Kidney capillary endothelial cell (primary cell): Measurements from ENCODE around the gene UQCC5.

Experiments used
- DNase-seq: peaks from one replicate; pipeline ENCODE4 v3.0.0-alpha.2; 2018; ENCODE audit warnings: low spot score

UQCC5 gene

GRCh38 chr3:52536369-52537164 lies at the start of gene UQCC5:
TSS of gene UQCC5 (plus strand) at chr3:52536605. CDS start at chr3:52536756, 151 bp downstream.
- peak; percentile 100 for DNase-seq

- DNase-seq = no peak
These were observed 49.2 kb upstream of the UQCC5 start for GRCh38 chr3:52487050-52487787.

GRCh38 chr3:52487788-52488691 lies 48.4 kb upstream of the UQCC5 start:
- DNase-seq = no peak

GRCh38 chr3:52488746-52489145 lies 47.7 kb upstream of the UQCC5 start:
- no peak for DNase-seq

GRCh38 chr3:52489453-52489852 lies 47.0 kb upstream of the UQCC5 start:
- no peak for DNase-seq

- peak; percentile 18 for DNase-seq
These were observed 46.1 kb upstream of the UQCC5 start for GRCh38 chr3:52490035-52490938.

- DNase-seq = peak; percentile 95
These were observed 45.4 kb upstream of the UQCC5 start for GRCh38 chr3:52490939-52491526.

- DNase-seq = no peak
These were observed 44.3 kb upstream of the UQCC5 start for GRCh38 chr3:52492059-52492458.

GRCh38 chr3:52493232-52494017 lies 43.0 kb upstream of the UQCC5 start:
- DNase-seq = no peak

GRCh38 chr3:52494445-52494844 lies 42.0 kb upstream of the UQCC5 start:
- DNase-seq = peak; percentile 9

- peak; percentile 88 for DNase-seq
These were observed 41.4 kb upstream of the UQCC5 start, which contains the start of gene STAB1 for GRCh38 chr3:52494886-52495495. TSS of gene STAB1 (plus strand) at chr3:52495338. CDS start at chr3:52495414, 76 bp downstream.

GRCh38 chr3:52495777-52496602 lies 40.4 kb upstream of the UQCC5 start:
- peak; percentile 72 for DNase-seq

- no peak for DNase-seq
These were observed 38.0 kb upstream of the UQCC5 start for GRCh38 chr3:52498137-52499054.

GRCh38 chr3:52501046-52501445 lies 35.4 kb upstream of the UQCC5 start:
- DNase-seq = no peak

GRCh38 chr3:52502001-52502400 lies 34.4 kb upstream of the UQCC5 start:
- DNase-seq = no peak

GRCh38 chr3:52502808-52503350 lies 33.5 kb upstream of the UQCC5 start:
- DNase-seq = no peak

GRCh38 chr3:52503788-52504424 lies 32.5 kb upstream of the UQCC5 start:
- DNase-seq = no peak
